ENCODE data around the gene MS4A6E. TPM values are rescaled to one million over a fixed set of nuclear protein-coding genes. Genes with fewer than 3 reads are reported as not detected.
A peak's percentile ranks its signal among the peaks of the same experiment; 100 is the strongest.

Gene MS4A6E
- total RNA-seq, 2 experiments from 2014 or later = not detected

DNA sequence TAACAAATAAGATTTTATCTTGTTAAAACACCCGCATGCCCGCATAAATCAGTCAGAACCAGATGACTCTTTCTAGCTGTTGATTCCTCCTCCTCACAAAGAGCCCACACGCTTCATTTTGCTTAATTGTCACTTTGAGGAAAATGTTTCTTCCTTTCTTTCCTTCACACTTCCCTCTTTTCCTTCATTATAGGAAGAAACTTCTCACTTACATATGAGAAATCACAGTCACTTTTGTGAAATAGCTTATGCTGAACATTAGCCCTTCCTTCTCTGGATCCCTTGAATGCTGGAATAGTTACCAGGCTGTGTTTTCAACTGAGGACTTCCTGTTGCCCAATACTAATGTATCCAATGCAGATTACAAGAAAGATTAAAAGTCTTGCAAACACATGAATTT lies 5.8 kb downstream of the MS4A6E start:
- Mint-ChIP-seq H3K27me3 (peaks cover 3% of the 10 kb centered on the region), H3K9me3 (peaks cover 2% of the 10 kb centered on the region), H3K4me3 (no peak overlapping the region), H3K27ac (no peak overlapping the region), H3K36me3 (ENCODE audit: low read depth) (no peaks in the 10 kb centered on the region), H3K4me1 (ENCODE audit: low read depth) (no peaks in the 10 kb centered on the region)
- ATAC-seq (no peak), DNase-seq (no peak)
- ChIA-PET CTCF (interaction anchor here (0.8 to 2.2 kb wide), 9 partner anchors 10 to 285 kb away, joined by 3 to 10 read pairs (median 4); no protein-coding TSS in a partner anchor), POLR2A (no interaction called here)
- intact Hi-C loops (cut with micrococcal nuclease) = no loop called here
- TF ChIP-seq, protein P1, sequence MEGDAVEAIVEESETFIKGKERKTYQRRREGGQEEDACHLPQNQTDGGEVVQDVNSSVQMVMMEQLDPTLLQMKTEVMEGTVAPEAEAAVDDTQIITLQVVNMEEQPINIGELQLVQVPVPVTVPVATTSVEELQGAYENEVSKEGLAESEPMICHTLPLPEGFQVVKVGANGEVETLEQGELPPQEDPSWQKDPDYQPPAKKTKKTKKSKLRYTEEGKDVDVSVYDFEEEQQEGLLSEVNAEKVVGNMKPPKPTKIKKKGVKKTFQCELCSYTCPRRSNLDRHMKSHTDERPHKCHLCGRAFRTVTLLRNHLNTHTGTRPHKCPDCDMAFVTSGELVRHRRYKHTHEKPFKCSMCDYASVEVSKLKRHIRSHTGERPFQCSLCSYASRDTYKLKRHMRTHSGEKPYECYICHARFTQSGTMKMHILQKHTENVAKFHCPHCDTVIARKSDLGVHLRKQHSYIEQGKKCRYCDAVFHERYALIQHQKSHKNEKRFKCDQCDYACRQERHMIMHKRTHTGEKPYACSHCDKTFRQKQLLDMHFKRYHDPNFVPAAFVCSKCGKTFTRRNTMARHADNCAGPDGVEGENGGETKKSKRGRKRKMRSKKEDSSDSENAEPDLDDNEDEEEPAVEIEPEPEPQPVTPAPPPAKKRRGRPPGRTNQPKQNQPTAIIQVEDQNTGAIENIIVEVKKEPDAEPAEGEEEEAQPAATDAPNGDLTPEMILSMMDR (IDR thresholded peaks at IDR 0.05) = no peak

DNA sequence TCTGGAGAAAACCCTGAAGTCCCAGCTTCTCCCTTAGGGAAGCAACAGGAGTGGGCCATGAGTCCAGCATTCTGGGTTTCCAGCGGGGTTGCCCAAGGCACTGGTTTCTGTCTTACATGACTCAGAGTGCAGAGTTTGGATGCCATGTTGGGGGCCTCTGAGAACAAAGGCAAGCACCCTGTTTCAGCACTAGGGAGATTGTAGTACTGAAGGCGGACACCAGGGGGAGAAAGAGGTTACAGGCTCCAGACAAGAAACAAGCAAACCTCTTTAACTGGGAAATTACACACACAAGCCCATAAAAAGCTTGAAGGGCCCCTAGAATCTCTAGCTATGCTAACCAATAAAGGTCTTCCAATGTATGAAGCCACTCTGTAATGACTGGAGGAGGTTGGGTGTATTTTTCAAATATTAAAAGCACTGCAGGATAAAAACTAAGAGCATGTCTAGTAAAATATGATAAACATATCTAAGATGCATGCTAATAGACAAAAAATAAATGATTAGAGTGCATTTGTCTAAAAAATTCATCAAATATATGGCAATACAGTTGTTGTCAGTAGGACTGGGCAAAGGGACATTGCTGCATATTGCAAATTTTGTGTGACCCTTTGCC lies 7.1 kb downstream of the MS4A6E start:
- TF ChIP-seq, protein P1 (IDR thresholded peaks at IDR 0.05) = peak; percentile 79
- H3K9me3 Mint-ChIP-seq = peaks cover 2% of the 10 kb centered on the region
- H3K4me3 Mint-ChIP-seq = no peak overlapping the region
- no peaks in the 10 kb centered on the region for H3K36me3 Mint-ChIP-seq (ENCODE audit: low read depth)
- intact Hi-C loops (cut with micrococcal nuclease) = no loop called here
- CTCF ChIA-PET = interaction anchor here (0.7 to 2.2 kb wide), 21 partner anchors 8 to 339 kb away, joined by 3 to 10 read pairs (median 3); no protein-coding TSS in a partner anchor
- POLR2A ChIA-PET = no interaction called here
- DNase-seq (peak; percentile 86), ATAC-seq (peak; percentile 92)
- H3K4me1 Mint-ChIP-seq (ENCODE audit: low read depth) = no peaks in the 10 kb centered on the region
- H3K27me3 Mint-ChIP-seq = peaks cover 3% of the 10 kb centered on the region
- H3K27ac Mint-ChIP-seq = no peak overlapping the region

DNA sequence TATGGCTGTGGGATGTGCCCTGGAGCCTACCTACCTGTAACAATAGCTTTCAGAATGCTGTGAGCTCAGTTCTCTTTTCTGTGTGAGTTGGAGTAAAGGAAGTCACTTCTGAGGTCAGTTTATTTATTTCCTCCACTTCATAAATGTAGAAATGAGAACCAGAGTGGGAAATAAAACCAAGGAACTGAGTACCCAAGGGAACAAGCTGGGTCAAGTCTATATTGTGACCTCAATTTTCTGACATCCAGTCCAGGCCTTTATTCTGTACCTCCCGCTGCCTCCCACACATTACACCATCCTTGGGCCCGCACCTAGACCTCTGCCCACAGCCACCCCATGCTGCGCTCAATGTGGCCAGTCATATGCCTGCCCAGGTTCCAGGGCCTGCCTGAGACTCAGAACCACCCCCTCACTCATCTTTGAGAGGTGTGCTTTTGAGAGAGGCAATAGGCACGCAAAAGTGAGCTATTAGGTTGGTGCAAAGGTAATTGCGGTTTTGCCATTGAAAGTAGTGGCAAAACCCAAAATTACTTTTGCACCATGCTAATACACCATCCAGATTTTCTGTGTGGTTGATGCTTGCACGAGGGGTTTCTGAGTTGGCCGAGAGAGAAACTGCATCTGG lies 9.8 kb downstream of the MS4A6E start:
- Mint-ChIP-seq H3K4me3 (no peak overlapping the region), H3K4me1 (ENCODE audit: low read depth) (no peaks in the 10 kb centered on the region), H3K36me3 (ENCODE audit: low read depth) (no peaks in the 10 kb centered on the region), H3K27me3 (peaks cover 11% of the 10 kb centered on the region), H3K9me3 (no peaks in the 10 kb centered on the region), H3K27ac (no peak overlapping the region)
- ChIA-PET CTCF (interaction anchor here (1.0 kb wide), 1 partner anchor 7 kb away, joined by 4 read pairs; no protein-coding TSS in a partner anchor), POLR2A (no interaction called here)
- TF ChIP-seq, protein P1 (IDR thresholded peaks at IDR 0.05) = no peak
- no peak for DNase-seq
- ATAC-seq = no peak
- intact Hi-C loops (cut with micrococcal nuclease) = no loop called here

DNA sequence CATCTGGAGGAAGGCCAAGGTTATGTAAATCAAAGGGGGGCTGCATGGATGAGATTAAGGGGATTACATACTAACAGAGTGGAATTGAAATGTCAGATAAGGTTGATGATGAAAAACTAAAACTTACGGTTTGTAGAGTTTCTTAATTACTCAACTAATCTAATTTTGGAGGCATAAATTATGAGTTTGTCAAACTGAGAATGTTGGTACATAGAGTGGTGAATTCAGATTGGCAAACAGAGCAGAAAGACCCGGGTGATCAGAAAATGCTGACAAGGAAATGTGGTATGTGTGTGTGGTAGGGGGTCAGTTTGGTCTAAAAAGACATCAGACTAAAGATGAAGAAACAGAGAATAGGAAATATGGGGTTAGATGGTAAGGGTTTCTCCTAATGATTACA lies 11.0 kb downstream of the MS4A6E start:
- DNase-seq (no peak), ATAC-seq (no peak)
- H3K27ac Mint-ChIP-seq = no peak overlapping the region
- TF ChIP-seq, protein P1 (IDR thresholded peaks at IDR 0.05) = no peak
- no peaks in the 10 kb centered on the region for H3K4me1 Mint-ChIP-seq (ENCODE audit: low read depth)
- H3K27me3 Mint-ChIP-seq = peaks cover 15% of the 10 kb centered on the region
- H3K4me3 Mint-ChIP-seq = no peak overlapping the region
- intact Hi-C loops (cut with micrococcal nuclease) = no loop called here
- no peaks in the 10 kb centered on the region for H3K9me3 Mint-ChIP-seq
- no peaks in the 10 kb centered on the region for H3K36me3 Mint-ChIP-seq (ENCODE audit: low read depth)
- POLR2A ChIA-PET = no interaction called here
- CTCF ChIA-PET = no interaction called here

DNA sequence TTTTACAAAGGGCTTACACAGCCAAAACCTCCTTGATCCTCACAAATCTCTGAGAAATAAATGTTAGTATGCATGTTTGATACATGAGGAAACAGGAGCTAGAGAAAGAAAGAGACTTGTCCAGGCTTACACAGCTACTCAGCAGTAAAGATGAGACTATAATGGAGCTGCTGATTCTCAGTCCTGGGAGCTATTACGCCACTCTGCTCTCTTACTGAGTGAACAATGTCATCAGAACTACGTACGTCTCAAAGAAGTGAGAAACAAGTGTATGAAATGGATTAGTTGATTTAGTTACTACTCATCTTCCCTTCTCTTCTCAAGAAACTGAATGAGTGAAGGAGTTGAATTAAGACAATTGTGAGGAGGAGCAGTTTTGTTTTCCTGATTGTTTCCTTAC lies 12.3 kb downstream of the MS4A6E start:
- CTCF ChIA-PET = no interaction called here
- no peak for ATAC-seq
- no peaks in the 10 kb centered on the region for H3K36me3 Mint-ChIP-seq (ENCODE audit: low read depth)

More for the DNA sequence above, 12.3 kb downstream of the MS4A6E start:
- no peak overlapping the region for H3K4me3 Mint-ChIP-seq
- no peak overlapping the region for H3K27ac Mint-ChIP-seq
- H3K27me3 Mint-ChIP-seq = peaks cover 13% of the 10 kb centered on the region
- TF ChIP-seq, protein P1 (IDR thresholded peaks at IDR 0.05) = no peak
- H3K9me3 Mint-ChIP-seq = no peaks in the 10 kb centered on the region
- no peaks in the 10 kb centered on the region for H3K4me1 Mint-ChIP-seq (ENCODE audit: low read depth)
- DNase-seq = no peak
- POLR2A ChIA-PET = no interaction called here
- intact Hi-C loops (cut with micrococcal nuclease) = no loop called here

All from activated CD8-positive, alpha-beta T cell treated with anti-CD3 and anti-CD28 coated beads for 36 hours (primary cell).